HG03558 (cell line): ENCODE measurements around the gene MAPK7.

Experiments
- ATAC-seq: cut with Tn5 transposase; IDR thresholded peaks from one replicate; pipeline ENCODE4 v1.9.1; 2021; ENCODE audit warnings: moderate number of reproducible peaks; ENCODE audit not compliant: unreplicated experiment; ENCODE audit errors: extremely low read depth

MAPK7 gene

GRCh38 chr17:19377602-19378415, 489 bp upstream of the MAPK7 start:
- peak; percentile 81 for ATAC-seq

- no peak for ATAC-seq
Observed at GRCh38 chr17:19379361-19380065, 1.2 kb downstream of the MAPK7 start.

GRCh38 chr17:19380481-19381301, 2.4 kb downstream of the MAPK7 start:
- ATAC-seq, result no peak

GRCh38 chr17:19381361-19381740, 3.1 kb downstream of the MAPK7 start:
- no peak for ATAC-seq

GRCh38 chr17:19381741-19382444, 3.6 kb downstream of the MAPK7 start:
- ATAC-seq, result no peak

- ATAC-seq, result no peak
Observed at GRCh38 chr17:19382531-19383444, 4.5 kb downstream of the MAPK7 start.

GRCh38 chr17:19383681-19384470, 5.6 kb downstream of the MAPK7 start:
- no peak for ATAC-seq

- ATAC-seq, result no peak
Observed at GRCh38 chr17:19384723-19385391, 6.6 kb downstream of the MAPK7 start.

GRCh38 chr17:19385521-19385983, 7.3 kb downstream of the MAPK7 start:
- ATAC-seq, result no peak

GRCh38 chr17:19386051-19386929, 8.0 kb downstream of the MAPK7 start:
- ATAC-seq, result no peak

- no peak for ATAC-seq
Observed at GRCh38 chr17:19386974-19387920, 8.9 kb downstream of the MAPK7 start, which contains the start of gene MFAP4. Gene MFAP4, minus strand, starts transcription at chr17:19387190. Its CDS starts 35 bp downstream, at chr17:19387155.

- ATAC-seq, result no peak
Observed at GRCh38 chr17:19387921-19388521, 9.7 kb downstream of the MAPK7 start.

GRCh38 chr17:19388791-19389785, 10.8 kb downstream of the MAPK7 start:
- no peak for ATAC-seq

- ATAC-seq, result no peak
Observed at GRCh38 chr17:19390951-19391350, 12.7 kb downstream of the MAPK7 start.
